ENCODE measurements around the gene PTPRD. TPM values are rescaled to one million over a fixed set of nuclear protein-coding genes. Genes with fewer than 3 reads are reported as not detected.

Gene PTPRD
- total and polyA plus RNA-seq, 2 of the 4 experiments (the other 2 are of a cell fraction): 0.07 to 0.18 TPM

- Histone ChIP-seq H3K27me3 (ENCODE audit: control insufficient read depth, insufficient read depth, low read length) (no peaks in the 10 kb centered on the region), H3K14ac (replicated peaks; ENCODE audit: low read depth, low read length) (no peak overlapping the region), H2AK9ac (replicated peaks; ENCODE audit: low read depth, low read length, poor library complexity) (no peak overlapping the region), H3K9ac (ENCODE audit: low read depth, low read length) (no peak overlapping the region), H3K27ac (ENCODE audit: insufficient read depth, low read length) (no peak overlapping the region), H2BK5ac (ENCODE audit: low read depth, low read length, poor library complexity, severe bottlenecking) (no peak overlapping the region), H3K79me1 (ENCODE audit: low read depth in 1 of 2, low read length in 2 of 2) (no peaks in the 10 kb centered on the region), H3K4me1 (ENCODE audit: control insufficient read depth, insufficient read depth, low read length) (no peaks in the 10 kb centered on the region), H3K9me3 (ENCODE audit: control insufficient read depth, insufficient read depth, low read length) (peaks cover 3% of the 10 kb centered on the region; the same call in 1 of the 2 replicates), H4K20me1 (ENCODE audit: insufficient read depth, low read length) (no peaks in the 10 kb centered on the region), H2BK20ac (ENCODE audit: low read depth, low read length) (no peak overlapping the region), H4K91ac (ENCODE audit: insufficient read depth, low read depth, low read length) (no peak overlapping the region), H3K4me3 (ENCODE audit: insufficient read depth, low read depth, low read length) (no peak overlapping the region), H3K36me3 (ENCODE audit: control insufficient read depth, insufficient read depth, low read length) (no peaks in the 10 kb centered on the region), H2AFZ (replicated peaks; ENCODE audit: low read length, poor library complexity) (no peak overlapping the region), H4K8ac (ENCODE audit: low read depth in 2 of 2, low read length in 2 of 2) (no peak overlapping the region), H2AK5ac (ENCODE audit: low read depth, low read length) (no peak overlapping the region), H2BK15ac (ENCODE audit: low read depth, low read length) (no peak overlapping the region), H2BK120ac (ENCODE audit: low read depth, low read length) (no peak overlapping the region), H3K4me2 (ENCODE audit: low read depth, low read length) (no peak overlapping the region), H3K56ac (ENCODE audit: extremely low read depth, insufficient read depth, low read length) (no peak overlapping the region), H4K5ac (ENCODE audit: low read depth, low read length) (no peak overlapping the region), H3K23ac (ENCODE audit: low read depth, low read length) (no peak overlapping the region), H3K4ac (ENCODE audit: low read depth, low read length) (no peak overlapping the region), H3K9me1 (ENCODE audit: insufficient read depth, low read length) (no peaks in the 10 kb centered on the region), H3K18ac (ENCODE audit: low read depth, low read length) (no peak overlapping the region)
- intact Hi-C loops (cut with micrococcal nuclease): no loop called here
- no CpG with 5 or more reads among the region's 5 CpGs for WGBS, 2 experiments (ENCODE audit: extremely low coverage in 2 of 2, insufficient read length in 1 of 2)
- ATAC-seq (ENCODE audit: low read depth) (no peak), DNase-seq (no peak)
- no TSS peak for BruUV-seq (replicated peaks)
- POLR2A ChIA-PET (ENCODE audit: unreplicated experiment): no interaction called here
- dilution Hi-C loops (cut with HindIII; ENCODE audit: low sequenced_read_pairs, unreplicated experiment): no loop called here
- in situ Hi-C loops (cut with MboI; ENCODE audit: low sequenced_read_pairs): no loop called here
- no peak for TF ChIP-seq USF2 (IDR thresholded peaks at IDR 0.05; ENCODE audit: low read depth, low read length)
- TF ChIP-seq POLR2A (IDR thresholded peaks at IDR 0.05; ENCODE audit: low read depth, low read length): no peak
- no peak for TF ChIP-seq BHLHE40 (IDR thresholded peaks at IDR 0.05; ENCODE audit: low read depth, low read length)
- TF ChIP-seq FOS (IDR thresholded peaks at IDR 0.05; ENCODE audit: low read depth, low read length): no peak
- TF ChIP-seq RFX5 (IDR thresholded peaks at IDR 0.05; ENCODE audit: low read depth, low read length): no peak
- TF ChIP-seq SMC3 (IDR thresholded peaks at IDR 0.05; ENCODE audit: low read depth, low read length): no peak
- no peak for TF ChIP-seq MAFK (IDR thresholded peaks at IDR 0.05; ENCODE audit: low read depth, low read length)
- TF ChIP-seq MXI1 (IDR thresholded peaks at IDR 0.05; ENCODE audit: borderline replicate concordance, low read depth, low read length): no peak
- CTCF ChIA-PET: interaction anchor here (0.6 kb wide), 1 partner anchor 13 kb away, joined by 4 read pairs; no protein-coding TSS in a partner anchor
These were observed 2273.9 kb downstream of the PTPRD start for GRCh38 chr9:8338767-8339510.
